GM21723 (cell line): ENCODE results near the gene FRMD4A.
"Not testable (repeated sequence)": the region's sequence is repeated elsewhere in the genome, so short reads cannot be mapped to it uniquely, and the experiment has no call there.

ENCODE experiments used
- ATAC-seq: cut with Tn5 transposase; IDR thresholded peaks from one replicate; pipeline ENCODE4 v1.9.1; 2021; ENCODE audit warnings: mild to moderate bottlenecking, moderate library complexity; ENCODE audit not compliant: unreplicated experiment

The FRMD4A gene

DNA sequence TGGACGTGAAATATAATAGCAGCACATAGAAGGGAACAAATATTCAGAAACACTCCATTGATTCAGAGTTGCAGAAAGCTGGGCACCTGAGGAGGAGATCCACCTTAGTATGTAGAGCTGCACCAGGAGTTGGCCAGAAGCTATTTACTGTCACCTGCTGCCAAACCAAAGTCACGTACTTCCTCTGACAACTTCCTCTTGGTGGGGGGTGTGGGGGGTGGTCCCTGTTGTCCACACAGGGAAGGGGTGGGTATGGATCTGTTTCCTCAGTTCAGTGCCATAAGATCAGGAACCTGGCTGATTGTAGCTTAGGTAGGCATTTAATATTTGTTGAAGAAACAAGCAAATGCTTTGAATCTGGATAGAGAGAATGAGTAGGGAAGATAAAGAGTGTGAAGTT lies 264.6 kb downstream of the FRMD4A start:
- no peak for ATAC-seq

DNA sequence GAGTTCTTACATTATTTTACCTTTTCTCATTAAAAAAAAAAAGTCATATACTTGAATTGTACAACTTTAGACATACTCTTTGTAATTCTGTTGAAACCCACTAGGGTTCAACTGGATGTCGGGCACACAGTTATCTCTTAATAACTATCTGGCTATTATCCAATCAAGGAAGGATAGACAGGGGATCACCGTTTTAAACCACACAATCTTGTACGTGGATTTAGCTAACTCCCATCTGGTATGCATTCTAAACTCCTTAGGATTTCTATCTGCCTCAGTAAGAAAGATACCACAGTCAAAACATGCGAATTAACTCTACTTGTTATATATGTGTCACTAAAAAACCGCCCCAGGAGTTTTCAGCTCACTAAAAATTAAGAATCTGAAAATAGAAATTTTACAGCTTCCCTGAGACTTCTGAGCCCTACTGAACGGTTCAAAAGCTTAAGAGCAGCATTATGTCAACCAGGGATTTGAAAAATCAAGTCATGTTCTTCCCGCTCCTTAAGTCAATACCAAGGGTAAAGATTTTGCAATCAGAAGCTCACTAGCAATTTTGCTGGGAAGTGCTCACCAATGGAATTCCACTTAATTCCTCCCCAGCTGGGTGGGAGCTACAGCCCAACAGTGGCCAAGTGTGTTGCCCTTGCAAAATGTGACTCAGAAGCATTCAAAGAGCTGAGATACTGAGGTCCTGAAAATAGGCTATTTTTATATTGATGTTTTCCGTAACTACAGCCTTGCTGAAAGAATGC lies 267.0 kb downstream of the FRMD4A start:
- no peak for ATAC-seq

DNA sequence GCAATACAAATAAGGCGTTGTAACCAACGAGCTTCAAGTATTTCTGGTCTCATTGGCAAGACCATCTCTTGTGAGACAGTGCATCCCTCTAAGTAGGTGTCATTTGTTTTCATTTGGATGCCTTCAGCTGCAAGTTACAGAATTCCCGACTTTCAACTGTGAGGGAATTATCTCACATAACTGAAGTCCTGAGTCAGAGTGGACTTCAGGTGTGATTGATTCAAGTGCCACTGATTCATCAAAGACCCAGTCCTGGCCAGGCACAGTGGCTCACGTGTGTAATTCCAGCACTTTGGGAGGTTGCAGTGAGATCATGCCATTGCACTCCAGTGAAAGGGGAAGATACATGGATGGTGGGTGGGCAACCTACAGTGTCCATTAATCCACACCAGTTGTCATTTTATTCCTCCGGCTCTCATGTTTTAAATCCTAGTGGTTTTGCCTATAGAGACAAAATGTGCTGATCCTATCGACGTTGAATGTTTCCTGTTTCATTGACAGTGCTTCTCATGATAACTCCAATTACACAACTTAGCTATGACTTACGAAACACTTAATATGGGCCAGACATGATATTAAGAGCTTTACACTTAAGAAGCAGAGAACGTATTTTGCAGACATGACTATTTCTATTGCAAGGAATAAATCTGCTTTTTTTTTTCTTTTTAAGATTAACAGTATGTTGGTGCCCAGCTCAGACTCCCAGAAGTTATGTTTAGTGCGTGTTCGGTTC lies 268.0 kb downstream of the FRMD4A start:
- no peak for ATAC-seq

DNA sequence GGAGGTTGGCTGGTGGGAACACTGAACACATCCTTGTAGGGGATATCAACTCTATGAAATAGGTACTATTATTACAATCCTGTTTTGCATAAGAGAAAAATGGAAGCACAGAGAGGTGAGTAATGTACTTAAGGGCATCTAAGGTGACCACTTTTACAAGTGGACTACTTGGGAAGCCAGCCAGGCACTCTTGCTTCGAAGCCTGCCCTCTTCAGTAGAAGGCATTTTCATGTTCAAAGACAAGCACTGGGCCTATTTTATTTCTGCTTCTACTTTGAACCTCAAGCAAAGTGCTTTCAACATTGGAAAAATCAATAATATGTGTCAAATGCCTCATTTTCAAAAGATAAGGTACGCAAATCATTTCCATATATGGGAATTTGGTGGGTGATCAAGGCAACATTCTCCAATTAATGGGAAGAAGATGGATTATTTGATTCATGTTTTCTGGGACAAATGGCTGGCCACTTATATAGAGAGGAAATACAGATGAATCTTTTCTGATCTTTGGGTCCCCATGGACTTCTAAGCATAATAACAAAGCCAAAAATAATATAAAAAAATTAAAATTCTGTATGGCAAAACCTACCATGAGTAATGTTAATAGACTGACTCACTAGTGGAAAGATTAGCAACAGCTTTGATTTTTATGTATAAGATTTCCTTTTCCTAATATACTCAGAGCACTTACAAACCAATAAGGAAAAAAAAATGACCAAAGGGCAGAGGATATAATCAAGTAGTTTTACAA lies 270.2 kb downstream of the FRMD4A start:
- no peak for ATAC-seq

DNA sequence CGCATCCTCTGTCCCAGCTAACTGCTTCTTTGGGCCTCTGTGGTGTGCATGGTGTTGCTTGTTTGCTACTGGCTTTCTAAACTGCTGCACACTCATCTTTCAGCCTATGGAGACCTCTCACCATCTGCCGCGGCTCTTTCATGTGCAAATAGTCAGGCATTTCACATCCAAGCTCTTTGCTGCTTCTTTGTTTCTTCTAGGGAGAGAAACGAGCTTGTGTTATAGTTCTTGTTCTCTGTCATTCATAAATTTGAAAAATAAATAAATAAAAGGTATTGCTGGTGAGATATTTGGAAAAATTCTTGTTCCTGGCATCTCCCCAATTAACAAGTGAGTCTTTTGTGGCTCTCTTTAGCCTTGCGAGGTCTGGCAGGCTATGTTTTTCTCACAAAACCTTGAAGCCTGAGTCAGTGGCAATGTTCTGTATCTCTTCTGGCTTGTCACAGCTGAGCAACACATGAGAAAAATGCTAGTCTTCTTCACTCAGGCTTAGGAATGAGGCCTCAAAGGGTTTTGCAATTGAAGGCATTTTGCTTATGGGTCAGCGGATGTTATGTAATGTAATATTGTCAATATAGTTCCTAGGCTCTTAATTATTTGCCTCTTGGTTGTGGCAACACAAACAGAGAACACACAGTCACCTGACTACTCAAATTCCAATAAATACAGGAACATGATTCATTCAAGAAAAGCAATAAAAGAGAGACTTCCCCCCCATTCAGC lies 274.0 kb downstream of the FRMD4A start:
- no peak for ATAC-seq

DNA sequence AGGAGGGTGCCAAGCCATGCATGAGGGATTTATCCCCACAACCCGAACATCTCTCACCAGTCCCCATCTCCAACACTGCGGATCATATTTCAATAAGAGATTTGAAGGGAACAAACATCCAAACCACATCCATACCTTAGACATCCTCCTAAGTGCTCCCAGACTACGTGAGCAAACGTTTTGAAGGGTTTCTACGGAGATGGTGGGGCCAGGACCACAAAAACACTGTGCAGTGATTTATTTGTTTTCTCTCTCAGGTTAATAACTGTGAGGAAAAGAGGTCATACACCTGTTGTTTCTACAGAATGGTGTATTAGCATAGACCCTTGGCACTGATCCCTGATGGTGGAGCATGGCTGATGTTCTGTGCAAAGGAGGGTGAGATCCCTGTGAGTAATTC lies 277.8 kb downstream of the FRMD4A start:
- no peak for ATAC-seq

DNA sequence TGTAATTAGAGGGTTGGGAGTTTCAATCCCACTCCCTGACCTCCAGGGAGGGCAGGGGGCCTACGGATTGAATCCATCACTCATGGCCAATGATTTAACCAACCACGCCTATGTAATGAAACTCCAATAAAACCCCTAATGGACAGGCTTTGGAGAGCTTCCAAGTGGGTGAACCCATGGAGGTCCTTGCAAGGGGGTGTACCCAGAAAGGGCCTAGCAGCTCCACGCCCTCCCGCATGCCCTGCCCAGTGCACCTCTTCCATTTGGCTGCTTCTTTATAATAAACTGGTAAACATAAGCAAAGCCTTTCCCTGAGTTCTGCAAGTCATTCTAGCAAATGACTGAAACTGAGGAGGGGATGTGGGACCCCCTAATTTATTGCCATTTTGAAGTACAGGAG lies 280.1 kb downstream of the FRMD4A start:
- ATAC-seq, result no peak

DNA sequence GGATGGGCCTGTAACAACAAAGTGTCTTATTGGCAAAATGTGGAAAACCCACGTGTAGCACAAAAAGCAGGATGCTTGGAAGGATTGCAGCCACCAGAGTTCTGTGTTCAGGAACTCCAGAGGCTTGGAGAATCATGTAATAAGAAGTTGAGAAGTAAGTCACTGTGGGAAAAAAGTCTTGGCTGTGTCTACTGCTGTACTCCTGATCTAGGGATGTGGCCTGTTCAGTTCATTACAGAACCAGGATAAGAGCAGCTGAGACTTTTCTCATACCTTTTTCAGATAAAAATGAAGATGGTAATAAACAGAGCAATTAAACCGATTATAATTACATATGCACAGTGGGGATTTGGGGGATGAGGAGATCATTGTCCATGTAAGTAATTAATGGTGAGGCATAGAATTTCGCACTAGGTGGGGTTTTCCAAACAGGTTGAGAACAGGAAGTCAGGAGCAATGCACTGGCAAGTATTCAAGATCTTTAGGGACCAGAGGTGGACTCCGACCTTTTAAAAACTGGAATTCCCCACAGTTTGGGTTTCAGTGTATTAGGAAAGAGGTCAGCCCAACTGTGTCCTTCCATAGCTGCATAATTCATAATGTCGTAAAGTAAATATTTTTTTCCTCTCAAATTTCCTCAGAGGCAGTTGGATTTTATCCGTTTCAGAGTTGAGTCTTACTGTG lies 281.7 kb downstream of the FRMD4A start:
- no peak for ATAC-seq

DNA sequence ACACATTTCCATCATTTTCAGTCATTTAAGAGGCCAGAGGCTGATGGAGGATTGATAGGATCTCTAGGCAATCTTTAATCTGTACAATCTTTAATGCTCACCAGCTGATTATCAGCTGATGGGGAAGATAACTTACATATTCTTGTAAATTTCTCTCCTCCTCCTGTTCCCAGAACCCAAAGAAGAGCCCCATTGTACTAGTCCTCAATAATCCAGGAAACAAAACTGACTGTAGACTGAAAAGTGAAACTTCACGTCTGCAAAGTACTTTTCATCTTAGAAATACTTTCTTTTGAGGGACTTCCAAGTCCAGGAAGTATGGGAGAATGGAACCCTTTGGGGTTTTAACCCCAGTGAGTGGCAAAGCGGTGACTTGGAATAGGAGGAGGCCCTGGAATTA lies 283.3 kb downstream of the FRMD4A start:
- ATAC-seq, result no peak

DNA sequence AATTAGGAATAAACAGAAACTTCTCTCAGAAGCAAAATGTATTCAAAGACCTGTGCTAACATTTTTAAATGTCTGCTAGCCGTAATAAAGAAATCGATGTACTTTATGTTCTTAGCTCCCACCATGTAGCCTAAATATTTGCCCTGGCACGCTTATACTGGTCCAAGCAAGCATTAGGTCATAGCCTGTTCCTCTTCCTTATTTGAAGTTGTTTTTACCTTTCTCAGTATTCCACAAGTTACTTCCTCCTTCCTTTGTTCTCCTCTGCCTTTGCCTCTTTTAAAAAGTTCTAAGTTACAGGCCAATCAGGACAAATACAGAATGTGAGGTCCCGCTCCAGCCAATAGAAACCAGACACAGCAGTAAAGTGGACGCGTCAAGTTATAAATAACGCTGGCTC lies 288.7 kb downstream of the FRMD4A start:
- not testable (repeated sequence) for ATAC-seq

DNA sequence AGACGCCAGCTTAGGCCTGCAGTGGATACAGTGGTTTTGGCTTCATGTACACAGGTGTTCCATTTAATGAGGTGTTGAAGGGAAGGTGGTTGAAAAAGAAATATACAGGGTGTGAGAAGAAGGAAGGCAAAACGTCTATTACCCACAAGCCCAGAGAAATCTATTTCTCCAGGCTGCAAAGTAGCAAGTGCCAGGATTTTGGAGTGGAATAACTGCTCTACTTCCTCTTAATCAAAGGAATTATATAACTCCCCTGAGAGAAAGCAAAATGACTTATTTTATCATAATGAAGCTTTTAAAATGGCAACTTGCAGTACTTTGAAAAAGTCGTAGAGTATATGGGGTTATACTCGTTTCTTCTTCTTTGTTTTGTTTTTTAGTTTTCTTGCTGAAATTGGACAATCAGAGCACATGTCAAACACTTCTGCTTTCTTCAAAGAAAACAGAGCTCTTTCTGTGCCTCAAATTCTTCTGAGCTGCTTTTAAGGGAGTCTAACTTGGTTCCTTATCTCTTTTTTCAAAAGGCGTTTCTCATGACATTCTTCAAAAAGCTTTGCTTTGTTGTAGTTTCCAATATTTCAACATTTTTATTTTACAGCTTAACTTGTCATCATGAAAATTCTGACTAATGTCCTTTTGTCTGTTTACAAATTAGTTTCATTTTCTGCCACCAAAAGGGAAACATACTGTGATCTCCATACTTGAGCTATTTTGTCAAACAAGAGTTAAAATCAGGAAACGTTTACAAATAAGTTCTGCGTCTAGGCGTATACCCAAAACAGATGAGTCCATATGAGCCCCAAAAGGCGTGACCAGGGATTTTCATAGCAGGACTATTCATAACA lies 289.7 kb downstream of the FRMD4A start:
- no peak for ATAC-seq

DNA sequence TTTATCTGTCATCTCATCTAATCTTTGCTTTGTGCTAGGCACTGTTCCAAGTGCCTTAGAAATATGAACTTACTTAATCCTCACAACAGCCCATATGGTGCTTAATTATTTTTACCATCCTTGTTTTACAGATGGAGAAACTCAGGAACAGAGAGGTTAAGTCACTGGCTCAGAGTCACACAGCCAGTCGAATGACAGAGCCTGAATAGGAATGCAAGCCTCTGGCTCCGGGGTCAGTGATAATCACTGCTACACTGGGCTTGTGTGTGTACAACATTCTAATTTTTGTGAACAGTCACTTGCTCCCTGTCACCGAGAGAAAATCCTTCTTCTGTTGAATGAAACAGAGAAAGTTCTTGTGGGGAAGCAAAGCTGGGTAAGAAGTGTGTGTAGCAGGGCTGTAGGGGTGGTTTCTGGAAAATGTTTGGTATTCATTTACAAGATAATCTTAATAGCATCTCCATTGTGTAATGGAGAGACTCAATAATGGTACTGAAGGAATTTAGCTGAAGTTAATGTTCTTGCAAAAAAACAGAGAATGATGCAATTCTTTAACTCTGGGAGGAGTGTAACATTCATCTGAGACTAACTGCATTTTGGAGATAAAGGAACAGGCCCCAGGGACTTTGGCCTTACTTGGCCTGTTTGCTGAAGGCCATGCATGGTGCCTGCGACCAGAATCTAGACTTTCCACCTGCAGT lies 290.6 kb downstream of the FRMD4A start:
- ATAC-seq, result no peak

DNA sequence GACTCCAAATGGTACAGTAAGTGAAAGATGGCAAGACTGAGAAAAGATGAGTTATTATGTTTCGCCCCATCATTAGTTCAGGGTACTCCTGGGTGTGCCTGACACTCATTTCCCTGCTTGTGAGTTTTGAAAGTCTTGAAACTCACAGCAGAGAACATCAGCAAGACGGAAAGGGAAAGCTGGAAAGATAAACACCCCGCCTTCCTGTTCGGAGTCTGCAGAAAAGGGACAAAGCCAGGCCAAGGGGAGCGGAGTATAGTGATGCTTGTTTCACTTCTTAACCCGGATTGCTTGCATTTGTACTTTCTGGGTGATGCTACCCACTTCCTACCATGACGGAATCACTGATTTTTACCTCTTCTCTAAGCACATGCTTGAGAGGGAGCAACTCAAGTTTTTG lies 294.5 kb downstream of the FRMD4A start:
- no peak for ATAC-seq

DNA sequence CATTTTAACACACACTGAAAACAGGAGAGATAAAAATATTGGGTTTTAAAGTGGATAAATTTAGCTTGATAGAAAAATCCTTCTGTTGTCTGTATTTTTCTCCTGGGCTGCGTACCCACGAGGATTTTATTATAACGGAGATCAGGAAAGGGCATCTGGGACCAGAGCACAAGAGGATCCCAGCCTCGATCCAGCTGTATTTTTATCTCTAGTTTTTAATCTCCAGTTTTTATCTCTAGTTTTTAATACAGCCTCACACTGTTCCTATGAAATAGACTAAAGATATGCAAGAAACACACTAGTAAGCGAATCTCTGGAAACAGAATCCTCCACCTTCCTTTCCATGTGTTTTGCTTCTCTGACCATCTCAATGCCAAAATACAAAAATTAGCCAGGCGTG lies 295.2 kb downstream of the FRMD4A start:
- ATAC-seq, result no peak

DNA sequence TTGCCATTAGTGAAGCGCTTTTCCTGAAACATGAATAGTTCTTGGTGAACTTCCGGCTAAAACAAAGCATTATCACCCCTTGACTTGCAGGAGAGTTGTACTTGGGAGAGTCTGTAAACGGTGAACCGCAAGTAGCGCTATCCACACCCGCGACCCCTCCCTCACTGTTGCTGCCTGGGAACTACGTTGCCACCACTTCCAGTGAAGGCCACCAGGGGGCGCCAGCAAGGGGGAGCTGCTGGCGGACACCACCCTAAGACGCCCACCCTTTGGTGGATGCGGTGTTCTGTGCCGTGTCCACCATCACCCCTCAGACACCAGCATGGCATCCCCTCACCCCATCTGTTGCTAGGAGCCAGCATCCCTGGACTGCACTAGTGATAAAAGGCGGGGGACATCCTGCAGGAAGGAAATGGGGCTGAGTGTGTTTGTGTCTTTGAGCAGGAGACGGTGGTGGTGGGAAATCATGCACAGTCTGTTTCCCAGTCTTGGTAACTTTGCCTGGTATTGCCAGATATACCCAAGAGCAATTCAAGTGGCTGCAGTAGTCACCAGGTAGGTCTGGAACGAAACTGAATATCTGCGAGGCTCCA lies 298.2 kb downstream of the FRMD4A start:
- no peak for ATAC-seq

DNA sequence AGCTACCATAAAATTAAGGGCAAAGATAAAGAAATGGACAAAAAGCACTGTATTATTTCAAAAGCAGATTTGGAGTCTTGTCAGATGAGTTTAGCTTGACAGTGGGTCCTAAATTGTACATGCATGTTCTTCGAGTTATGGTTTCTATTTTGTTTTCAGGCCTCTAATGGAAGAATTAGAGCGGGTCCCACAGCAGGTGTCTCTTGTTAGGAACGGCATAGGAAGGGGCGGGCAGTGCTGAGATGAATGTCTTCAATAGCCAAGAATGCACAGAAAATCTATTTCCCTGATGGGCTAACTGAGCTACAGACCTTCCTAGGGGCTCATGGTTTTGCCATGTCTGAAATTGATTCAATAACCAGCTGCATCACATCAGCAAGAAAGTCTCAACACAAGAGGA lies 304.4 kb downstream of the FRMD4A start:
- no peak for ATAC-seq

DNA sequence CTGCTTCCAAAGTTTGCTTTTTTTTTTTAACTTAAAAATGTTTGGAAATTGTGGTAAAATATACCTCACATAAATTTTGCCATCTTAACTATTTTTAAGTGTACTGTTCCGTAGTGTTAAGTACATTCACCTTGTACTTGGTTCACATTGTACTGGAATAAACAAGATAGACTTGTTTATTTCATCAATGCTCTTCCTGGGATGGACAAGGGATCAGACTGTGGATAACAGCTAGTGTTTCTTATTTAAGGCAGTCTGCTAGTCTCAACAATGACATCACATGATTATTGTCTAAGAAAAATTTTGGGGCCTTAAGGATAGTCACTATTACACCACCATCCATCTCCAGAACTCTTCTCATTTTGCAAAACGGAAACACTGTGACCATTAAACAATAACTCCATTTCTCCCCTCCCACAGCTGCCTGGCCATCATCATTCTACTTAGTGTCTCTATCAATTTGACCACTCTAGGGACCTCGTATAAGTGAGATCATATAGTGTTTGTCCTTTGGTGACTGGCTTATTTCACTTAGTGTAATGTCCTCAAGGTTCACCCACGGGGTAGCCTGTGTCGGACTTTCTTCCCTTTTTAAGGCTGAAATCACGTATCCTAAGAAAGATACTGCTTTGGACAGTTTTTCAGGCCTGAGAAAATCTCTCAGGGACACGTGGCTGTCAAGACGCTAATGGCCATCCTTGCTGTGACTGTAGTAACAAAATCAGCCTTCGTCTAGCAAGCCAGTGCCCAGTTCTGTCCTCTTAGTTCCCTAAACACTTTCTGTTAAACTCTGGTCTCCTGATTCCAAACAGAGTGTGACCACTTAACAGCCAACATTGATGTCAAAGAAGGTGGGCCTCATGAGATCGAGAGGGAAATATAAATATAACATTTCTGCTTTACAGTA lies 305.2 kb downstream of the FRMD4A start:
- no peak for ATAC-seq
